ENCODE results near the gene ACTN4.
A peak's percentile ranks its signal among the peaks of the same experiment; 100 is the strongest.

Gene ACTN4

DNA sequence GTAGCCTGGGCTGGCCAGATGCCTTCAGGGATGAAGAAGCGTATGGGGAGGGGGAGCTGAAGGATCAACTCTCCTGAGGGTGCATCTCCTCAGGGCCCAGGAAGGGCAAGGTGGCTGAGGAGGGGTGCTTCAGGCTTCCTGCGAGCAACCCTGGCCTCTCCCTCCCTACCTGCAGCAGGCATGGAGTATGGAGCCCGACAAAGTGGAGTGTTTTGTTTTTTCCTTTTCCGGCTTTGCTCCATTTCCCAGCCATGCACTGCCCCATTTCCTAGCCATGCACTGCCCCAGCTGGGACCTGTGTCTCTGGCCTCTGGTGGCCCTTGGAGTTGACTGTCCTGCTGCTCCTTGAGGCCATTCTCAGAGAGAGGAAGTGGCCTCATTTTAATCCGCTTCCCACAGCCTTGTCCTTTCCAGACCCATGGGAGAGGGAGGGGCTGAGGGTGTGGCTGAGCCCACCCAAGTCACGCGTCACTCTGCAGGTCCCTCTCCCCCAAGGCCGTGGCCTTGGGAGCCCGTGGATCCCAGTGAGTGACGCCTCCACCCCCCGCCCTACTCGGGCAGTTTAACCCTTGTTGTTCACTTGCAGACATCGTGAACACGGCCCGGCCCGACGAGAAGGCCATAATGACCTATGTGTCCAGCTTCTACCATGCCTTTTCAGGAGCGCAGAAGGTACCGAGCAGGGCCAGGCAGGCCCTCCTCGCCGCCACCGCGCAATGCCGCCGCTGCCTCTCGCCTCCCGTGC lies 62.4 kb downstream of the ACTN4 start:
- no peak for DNase-seq (ENCODE audit: low spot score)

DNA sequence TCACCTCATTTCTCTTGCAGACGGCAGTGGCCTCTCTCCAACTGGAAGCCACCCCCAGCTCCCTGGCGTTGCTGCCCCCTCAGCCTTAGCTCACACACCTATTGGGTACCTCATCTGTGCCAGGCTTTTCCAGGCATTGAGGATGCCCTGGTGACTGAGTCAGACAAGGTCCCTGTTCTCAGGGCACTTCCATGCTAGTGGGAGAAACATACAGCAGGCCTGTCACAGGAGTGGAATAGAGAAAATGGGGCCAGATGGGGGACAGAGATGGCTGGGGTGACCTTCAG lies 62.9 kb downstream of the ACTN4 start:
- DNase-seq (ENCODE audit: low spot score) = no peak

DNA sequence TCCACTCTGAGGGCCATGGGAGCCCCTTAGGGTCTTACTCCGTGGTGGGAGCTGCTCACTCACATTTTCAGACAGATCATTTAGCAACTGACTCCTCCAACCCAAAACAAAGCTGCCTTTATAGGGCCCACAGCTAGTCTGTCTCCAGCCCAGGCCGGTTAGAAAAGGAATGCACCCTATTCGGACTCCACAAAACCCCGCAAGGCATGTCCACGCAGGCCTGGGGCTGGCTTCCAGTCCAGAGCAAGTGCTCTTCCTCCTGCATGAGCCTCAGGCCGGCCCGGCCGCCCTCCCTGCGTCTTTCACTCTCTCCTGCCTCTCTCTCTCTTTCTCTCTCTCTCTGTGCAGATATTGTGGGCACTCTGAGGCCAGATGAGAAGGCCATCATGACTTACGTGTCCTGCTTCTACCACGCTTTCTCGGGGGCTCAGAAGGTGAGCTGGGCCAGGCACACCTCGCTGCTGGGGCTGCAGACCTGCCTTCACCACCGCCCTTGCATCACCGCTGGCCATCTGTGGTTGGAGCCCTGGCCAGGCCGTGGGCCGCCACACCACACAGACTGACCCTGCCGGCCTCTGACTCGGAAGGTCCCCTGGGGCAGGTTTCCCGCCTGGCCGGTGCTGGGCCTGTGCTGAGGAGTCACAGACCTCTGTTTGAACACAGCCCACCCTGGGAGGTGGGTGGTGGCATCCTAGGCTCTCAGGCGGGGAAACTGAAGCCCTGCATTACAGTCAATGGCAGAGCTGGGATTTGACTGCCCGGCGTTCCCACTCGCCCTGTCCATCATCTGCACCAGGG lies 63.7 kb downstream of the ACTN4 start:
- DNase-seq (ENCODE audit: low spot score) = peak; percentile 34

DNA sequence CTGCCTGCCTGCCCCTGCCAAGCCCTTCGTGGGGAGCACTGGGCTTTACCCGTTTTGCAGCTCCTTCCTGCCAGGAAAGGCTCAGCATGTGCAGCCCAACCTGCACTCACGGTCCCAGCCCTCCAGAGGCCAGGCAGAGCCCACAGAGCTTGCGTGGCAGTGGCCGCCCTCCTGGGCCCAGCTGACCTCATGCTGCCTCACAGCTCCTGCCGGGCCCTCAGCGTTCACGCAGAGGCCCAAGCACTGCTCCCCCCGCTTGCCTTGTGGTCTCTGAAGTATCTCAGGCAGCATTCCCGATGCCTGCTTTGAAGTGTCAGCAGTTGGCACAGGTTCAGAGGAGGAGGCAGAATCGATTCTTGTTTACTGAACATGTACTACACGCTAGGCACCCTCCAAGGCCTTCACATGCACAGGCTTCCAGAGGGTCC lies 64.3 kb downstream of the ACTN4 start:
- peak; percentile 97 for DNase-seq (ENCODE audit: low spot score)

DNA sequence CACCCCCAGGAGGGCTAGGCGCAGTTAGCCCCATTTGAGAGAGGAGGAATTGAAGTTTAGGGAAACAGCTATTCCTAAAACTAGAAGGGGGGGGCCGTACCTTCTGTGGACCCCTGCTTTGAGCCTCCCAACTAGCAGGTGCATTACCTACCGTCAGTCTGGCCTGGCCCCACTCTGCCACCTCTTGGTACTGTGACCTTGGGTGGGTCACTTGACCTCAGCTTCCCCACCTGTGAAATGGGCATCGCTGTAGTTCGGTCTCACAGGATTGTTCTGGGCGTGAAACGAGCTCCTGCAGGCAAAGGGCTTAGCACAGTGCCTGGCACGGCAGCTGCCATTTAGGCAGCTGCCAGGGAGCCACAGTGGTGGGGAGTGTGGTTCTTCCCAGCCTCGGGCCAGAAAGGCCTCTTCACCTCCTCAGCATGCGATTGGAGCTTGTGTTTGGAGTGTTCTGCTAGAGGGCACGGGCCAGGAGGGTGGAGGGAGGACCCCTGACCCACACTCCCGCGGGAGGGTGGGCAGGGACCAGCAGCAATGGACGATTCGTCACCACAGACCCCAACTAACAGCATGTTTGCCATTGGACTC lies 64.8 kb downstream of the ACTN4 start:
- DNase-seq (ENCODE audit: low spot score) = no peak

DNA sequence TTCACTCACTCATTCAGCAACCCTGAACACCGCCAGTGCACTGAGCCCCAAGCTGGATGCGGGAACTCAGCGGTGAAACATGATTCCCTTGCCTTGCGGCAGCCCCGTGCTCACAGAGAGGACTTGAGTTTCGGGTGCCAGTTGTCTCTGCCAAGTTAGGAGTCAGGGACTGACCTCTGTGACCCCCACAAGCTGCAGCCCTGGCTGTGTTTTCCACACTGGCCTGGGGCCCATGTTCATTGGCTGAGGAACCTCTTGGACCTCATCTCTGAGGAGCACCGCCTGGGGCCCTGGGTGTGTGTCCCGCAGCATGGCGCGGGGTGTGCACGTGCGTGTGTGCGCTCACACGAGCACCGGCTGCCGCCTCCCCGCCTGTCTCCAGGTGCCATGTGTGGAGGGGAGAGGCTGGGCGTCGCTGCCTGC lies 65.8 kb downstream of the ACTN4 start:
- DNase-seq (ENCODE audit: low spot score) = no peak

DNA sequence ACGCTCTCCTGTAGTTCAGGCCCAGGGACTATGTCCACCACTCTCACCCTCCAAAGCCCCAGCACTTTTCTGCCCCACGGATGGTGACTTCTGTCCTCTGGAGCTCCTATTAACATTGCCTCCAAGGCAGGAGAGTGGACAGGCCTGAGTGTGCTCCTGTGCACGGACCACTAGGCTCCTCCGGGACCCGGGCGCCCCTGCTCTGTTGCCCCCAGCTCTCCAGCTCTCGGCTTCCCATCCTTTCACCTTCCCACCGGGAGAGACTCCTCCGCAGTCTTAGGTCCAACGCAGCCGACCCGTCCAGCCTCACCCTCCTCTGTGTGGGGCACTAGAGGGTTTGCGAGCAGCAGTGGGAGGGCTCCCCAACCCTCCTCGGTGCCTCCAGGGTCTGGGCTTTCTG lies 66.4 kb downstream of the ACTN4 start:
- no peak for DNase-seq (ENCODE audit: low spot score)

DNA sequence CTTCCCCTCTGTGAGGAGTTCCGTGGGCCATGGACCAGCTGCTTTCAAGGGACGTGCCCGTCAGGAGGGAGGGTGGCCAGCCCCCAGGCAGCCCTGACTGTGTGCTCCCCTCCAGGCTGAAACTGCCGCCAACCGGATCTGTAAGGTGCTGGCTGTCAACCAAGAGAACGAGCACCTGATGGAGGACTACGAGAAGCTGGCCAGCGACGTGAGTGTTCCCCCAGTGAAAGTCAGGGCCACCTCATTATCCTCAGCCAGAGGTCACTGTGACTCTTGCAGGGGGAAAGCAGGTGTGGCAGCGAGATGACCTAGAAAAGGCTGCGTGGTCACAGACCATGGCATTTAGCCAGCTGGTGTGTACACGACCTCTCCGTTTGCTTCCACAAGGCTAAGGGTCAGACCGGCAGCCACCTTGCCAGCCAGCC lies 66.9 kb downstream of the ACTN4 start:
- DNase-seq (ENCODE audit: low spot score) = no peak

DNA sequence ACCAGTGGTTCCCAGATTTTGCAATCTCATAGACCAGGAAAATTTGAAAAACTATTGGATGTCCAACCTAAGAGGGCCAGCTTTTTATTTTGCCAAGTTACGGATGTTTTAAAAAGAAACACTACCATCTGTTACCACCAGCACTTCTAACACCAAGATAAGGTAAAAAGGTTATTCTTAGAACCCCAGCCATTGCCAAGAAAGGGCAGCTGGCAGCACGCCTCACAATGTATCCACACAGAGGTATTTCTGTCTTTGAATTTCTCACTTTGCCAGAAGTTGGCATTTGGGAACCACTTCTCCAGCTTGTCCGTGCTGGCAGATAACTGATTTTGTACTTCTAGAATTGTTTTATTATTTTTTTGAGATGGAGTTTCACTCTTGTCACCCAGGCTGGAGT lies 68.1 kb downstream of the ACTN4 start:
- no peak for DNase-seq (ENCODE audit: low spot score)

DNA sequence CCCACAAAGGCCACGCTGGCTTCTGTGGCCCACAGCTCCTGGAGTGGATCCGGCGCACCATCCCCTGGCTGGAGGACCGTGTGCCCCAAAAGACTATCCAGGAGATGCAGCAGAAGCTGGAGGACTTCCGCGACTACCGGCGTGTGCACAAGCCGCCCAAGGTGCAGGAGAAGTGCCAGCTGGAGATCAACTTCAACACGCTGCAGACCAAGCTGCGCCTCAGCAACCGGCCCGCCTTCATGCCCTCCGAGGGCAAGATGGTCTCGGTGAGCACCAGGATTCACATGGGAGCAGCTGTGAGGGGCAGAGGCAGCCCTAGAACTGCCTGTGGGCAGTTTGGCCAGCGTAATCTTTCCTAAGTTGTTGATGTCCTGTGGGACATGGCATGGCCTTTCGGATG lies 69.6 kb downstream of the ACTN4 start:
- DNase-seq (ENCODE audit: low spot score) = no peak

DNA sequence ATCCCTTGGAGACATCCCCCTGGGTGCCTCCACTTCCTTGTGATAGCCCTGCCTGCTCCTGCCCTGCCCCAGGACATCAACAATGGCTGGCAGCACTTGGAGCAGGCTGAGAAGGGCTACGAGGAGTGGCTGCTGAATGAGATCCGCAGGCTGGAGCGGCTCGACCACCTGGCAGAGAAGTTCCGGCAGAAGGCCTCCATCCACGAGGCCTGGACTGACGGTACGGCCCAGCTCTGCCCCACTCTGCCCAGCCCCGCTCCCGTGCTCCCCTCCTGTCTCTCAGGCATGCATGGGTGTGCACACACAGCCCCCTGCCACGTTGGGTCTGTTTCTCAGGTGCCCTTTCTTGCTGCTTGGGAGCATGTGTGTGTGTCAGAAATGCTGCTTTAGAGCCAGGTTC lies 70.4 kb downstream of the ACTN4 start:
- no peak for DNase-seq (ENCODE audit: low spot score)

DNA sequence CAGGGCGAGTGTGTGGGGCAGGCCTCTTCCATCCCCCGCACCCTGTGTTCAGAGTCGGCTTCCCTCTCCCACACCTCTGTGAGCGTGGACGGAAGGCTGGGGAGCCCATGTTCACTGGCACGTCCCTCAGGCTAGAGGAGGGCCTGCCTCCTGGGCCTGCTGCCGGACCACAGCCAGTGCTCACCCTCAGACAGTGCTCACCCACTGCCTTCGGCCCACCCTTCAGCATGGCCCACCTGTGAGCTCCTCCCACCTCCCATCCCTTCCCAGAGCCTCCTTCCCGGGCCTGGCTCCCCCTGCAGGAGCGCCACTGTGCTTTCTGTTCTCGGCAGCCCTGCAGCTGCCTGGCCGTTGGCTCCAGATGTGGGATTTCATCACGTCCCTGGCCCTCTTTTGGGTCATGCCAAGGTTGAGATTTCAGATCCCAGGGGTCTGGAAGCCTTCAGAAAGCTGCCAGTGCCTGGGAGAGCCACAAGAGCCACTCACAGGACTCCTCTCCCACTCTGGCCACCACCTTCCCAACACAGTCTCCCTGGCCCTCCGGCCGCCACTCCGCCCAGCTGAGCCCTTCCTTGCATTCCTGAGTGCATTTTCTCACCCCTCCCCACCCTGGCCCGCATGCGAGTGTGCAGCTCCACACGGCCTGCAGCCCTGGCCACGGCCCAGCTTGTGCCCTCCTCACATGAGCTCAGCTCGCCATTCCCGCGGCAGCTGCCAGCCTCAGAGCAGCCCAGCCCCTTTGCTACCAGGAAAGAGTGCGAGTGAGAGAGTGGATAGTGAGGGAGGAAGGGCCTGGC lies 71.5 kb downstream of the ACTN4 start:
- peak; percentile 64 for DNase-seq (ENCODE audit: low spot score)

DNA sequence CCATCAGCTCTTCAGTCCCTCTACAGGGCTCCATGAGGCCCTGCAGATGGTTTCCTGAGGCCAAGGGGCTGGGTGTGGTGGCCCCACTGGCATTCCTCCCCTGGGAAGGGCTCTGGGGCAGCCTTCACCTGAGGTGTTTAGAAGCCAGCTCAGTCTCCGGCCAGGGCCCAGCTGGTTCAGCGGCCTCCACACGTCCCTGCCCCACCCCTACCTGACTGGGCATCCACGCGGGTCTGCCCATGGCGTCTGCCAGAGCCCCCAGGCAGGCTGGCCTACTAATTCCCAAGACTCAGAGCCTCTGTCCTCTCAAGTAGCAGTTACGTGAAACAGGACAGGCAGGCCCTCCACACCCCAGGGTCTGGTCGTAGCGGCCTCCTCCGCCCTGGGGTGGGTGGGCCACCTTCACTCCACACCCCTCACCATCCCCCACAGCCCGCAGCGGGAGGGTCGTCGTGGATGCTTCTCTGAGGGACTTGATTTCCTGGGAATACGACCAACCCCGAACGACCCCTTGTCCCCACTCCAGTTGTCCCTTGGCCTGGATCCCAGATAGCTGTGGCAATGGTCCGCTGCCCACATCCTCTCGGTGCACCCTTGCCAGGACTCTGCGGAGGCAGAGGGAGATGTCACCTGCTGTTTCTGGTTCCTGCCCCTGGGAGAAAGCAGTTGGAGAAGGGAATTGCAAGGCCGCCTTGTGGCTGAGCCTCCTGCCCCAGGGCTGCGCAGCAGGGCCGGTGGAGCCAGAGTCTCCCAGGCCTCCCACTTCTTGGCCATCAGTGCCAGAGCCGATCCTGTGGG lies 72.5 kb downstream of the ACTN4 start:
- DNase-seq (ENCODE audit: low spot score) = no peak

DNA sequence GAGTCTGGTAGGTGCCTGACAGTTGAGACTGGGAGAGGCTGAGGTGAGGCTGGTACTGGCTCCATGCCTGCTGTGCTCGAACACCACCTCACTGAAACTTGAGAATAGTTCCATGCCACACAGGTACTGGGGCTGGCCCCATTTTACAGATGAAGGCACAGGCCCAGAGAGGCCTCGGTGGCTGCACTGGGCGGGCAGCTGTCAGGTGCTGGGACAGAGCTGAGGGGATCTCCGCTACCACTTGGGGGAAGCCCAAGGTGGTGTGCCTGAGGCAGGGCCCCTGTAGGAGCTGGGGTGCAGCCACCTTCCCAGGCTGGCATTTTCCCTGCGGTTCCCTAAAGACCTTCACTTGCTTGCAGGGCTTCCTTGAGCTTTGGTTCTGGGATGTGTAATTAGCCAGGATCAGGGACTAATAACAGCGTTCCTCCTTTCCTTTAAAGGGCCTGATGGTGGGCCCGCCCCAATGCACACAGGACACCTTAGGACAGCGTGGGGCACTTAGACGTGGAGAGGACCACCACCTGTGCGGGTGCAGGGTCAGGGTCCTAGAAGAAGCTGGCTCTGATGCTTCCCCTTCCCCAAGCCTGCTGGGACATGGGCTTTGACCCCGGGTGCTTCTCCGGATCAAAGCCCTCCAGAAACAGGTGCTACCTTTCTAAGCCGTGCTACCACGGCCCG lies 73.2 kb downstream of the ACTN4 start:
- DNase-seq (ENCODE audit: low spot score) = no peak

DNA sequence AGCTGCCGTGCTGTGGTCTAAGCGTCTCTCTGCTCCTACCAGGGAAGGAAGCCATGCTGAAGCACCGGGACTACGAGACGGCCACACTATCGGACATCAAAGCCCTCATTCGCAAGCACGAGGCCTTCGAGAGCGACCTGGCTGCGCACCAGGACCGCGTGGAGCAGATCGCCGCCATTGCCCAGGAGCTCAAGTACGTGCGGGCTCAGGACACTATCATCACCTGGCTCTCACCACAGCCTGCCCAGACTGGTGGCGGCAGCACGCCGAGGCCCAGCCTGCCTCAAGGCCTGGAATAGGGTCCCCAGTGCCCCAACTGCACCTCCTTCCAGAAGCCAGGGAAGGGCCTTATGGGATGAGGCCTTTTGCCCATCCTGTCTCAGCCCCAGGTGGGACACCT lies 74.0 kb downstream of the ACTN4 start:
- no peak for DNase-seq (ENCODE audit: low spot score)

DNA sequence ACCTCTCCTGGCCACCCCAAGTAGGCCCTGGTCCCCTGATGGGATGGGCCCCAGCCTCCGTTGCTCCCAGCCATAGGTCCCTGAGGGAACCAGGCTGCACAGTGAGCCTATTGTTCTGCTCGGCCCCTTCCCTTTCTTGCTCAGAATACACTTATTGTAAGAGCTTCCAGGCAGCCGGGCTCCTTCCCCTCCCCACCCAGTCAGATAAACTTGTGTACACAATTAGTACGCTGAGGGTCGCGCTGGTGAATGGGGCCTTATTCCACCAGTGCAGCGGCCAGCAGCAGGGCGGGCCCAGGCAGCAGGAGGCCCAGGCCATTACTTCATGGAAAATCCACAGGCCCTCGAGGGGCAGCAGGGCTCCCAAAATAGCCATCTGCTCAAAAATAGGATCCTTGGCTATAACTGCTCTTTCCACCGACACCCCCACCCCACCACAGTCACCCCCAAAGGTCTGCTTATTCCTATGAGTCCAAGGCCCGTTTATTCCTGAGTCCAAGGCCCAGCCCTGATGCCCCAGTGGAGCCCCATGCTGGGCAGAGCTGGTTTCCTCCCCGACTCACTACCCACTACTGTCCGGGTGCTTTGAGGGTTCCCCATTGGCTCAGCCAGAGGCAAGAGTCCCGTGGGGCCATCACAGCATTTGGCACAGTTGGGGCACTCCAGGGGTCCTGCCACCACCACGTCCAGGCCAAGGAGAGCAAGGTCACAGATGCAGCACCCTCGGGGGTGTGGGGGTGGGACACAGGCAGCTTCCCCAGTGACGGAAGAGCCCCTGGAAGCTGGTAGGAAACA lies 74.7 kb downstream of the ACTN4 start:
- DNase-seq (ENCODE audit: low spot score) = no peak

DNA sequence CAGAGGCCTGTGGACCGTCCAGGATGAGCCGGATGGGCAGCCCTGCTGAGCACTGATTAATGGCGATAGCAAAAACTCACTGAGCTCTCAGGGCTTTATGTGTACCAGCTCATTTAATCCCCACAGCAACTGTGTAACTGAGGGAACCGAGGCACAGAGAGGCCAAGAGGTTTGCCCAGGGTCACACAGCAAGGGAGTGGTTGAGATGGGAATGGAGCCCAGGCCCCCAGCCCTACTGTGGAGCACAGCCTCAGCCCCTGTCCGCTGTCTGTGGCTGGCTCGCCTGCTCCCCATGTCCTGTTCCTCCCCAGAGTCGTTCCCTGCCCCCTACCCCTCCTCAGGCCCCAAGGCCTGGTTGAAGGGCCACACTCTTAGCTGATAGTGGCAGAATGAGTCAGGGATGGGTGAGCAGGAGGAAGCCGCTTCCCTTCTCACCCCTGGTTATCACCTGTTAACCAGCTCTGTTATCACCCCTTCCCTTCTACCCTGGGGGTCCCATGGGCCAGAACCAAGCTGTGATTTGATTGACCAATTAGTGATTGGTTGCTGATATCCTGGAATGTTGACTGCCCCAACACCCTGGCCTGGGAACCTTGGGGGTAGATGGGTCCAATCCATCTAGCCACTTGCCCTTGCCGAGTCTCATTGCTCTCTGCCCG lies 75.6 kb downstream of the ACTN4 start:
- no peak for DNase-seq (ENCODE audit: low spot score)

DNA sequence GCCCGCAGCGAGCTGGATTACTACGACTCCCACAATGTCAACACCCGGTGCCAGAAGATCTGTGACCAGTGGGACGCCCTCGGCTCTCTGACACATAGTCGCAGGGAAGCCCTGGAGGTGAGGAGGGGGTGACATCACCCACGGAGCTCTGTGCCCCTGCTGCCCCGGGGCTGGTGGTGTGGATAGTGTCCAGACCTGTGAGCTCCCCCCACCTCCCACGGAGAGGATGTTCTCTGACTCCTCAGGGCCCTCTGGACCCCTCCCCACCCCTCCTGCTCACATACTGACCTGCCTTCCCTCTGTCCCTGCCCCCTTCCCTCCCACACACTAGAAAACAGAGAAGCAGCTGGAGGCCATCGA lies 76.1 kb downstream of the ACTN4 start:
- no peak for DNase-seq (ENCODE audit: low spot score)

DNA sequence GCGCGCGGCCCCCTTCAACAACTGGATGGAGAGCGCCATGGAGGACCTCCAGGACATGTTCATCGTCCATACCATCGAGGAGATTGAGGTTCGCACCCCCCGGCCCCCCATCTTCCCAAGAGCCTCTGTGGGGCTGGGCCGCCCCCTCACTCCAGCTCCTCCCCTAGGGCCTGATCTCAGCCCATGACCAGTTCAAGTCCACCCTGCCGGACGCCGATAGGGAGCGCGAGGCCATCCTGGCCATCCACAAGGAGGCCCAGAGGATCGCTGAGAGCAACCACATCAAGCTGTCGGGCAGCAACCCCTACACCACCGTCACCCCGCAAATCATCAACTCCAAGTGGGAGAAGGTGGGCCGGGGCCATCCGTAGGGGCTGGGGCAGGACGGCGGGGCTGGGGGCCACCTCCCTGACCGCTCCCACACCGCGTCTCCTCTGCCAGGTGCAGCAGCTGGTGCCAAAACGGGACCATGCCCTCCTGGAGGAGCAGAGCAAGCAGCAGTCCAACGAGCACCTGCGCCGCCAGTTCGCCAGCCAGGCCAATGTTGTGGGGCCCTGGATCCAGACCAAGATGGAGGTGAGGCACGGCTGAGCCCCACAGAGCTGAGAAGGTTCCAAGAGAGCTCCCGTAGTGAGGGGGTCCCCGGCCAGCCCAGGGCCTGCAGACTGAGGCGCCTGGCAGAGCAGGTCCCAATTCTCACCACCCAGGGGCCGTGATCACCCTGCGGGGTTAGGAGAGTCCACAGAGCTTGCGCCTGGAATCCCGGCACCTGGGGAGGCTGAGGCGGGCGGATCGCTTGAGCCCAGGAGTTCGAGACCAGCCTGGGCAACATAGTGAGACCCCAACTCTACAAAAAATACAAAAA lies 76.8 kb downstream of the ACTN4 start:
- DNase-seq (ENCODE audit: low spot score) = no peak

All from AG08395 (cell line).